ENCODE data around the gene THAP4.

GRCh38 chr2:241574911-241575623 lies 61.9 kb downstream of the THAP4 start:
- TF ChIP-seq GABPA (IDR thresholded peaks at IDR 0.05; ENCODE audit: low read depth) = no peak
- TF ChIP-seq CTCF (IDR thresholded peaks at IDR 0.05) = no peak
- TF ChIP-seq EZH2phosphoT487 (IDR thresholded peaks at IDR 0.05; ENCODE audit: borderline replicate concordance, low read depth) = no peak
- no peak for TF ChIP-seq TAF1 (IDR thresholded peaks at IDR 0.05; ENCODE audit: borderline replicate concordance, low read depth, low read length)
- no peak for TF ChIP-seq CHD2 (IDR thresholded peaks at IDR 0.05; ENCODE audit: low read length, partially characterized antibody)
- no peak for TF ChIP-seq EP300 (IDR thresholded peaks at IDR 0.05; ENCODE audit: borderline replicate concordance in 1 of 2, low read depth in 1 of 2, low read length in 1 of 2)
- no peak for TF ChIP-seq MAX (IDR thresholded peaks at IDR 0.05; ENCODE audit: low read depth)
- no peak for TF ChIP-seq RAD21 (IDR thresholded peaks at IDR 0.05; ENCODE audit: low read length)
- no peak for TF ChIP-seq REST (IDR thresholded peaks at IDR 0.05; ENCODE audit: low read depth, low read length)
- TF ChIP-seq RFX5 (IDR thresholded peaks at IDR 0.05; ENCODE audit: low read length) = no peak
- no peak for TF ChIP-seq NFIC (IDR thresholded peaks at IDR 0.05; ENCODE audit: borderline replicate concordance)
- TF ChIP-seq TEAD4 (IDR thresholded peaks at IDR 0.05; ENCODE audit: borderline replicate concordance, insufficient read depth) = no peak
- TF ChIP-seq POLR2AphosphoS5 (IDR thresholded peaks at IDR 0.05; ENCODE audit: low read depth, low read length) = no peak
